HG03460 (cell line): ENCODE results near the gene SNX18.
A peak's percentile ranks its signal among the peaks of the same experiment; 100 is the strongest.
"Not testable (repeated sequence)": the region's sequence is repeated elsewhere in the genome, so short reads cannot be mapped to it uniquely, and the experiment has no call there.

Experiments used
- ATAC-seq: cut with Tn5 transposase; IDR thresholded peaks from one replicate; pipeline ENCODE4 v1.9.1; 2021; ENCODE audit not compliant: unreplicated experiment

SNX18 gene, protein sequence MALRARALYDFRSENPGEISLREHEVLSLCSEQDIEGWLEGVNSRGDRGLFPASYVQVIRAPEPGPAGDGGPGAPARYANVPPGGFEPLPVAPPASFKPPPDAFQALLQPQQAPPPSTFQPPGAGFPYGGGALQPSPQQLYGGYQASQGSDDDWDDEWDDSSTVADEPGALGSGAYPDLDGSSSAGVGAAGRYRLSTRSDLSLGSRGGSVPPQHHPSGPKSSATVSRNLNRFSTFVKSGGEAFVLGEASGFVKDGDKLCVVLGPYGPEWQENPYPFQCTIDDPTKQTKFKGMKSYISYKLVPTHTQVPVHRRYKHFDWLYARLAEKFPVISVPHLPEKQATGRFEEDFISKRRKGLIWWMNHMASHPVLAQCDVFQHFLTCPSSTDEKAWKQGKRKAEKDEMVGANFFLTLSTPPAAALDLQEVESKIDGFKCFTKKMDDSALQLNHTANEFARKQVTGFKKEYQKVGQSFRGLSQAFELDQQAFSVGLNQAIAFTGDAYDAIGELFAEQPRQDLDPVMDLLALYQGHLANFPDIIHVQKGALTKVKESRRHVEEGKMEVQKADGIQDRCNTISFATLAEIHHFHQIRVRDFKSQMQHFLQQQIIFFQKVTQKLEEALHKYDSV

GRCh38 chr5:54517512-54518145 lies at the start of gene SNX18:
TSS of gene SNX18 (plus strand) at chr5:54517759. CDS start at chr5:54517953, 194 bp downstream.
- ATAC-seq, result peak; percentile 95

DNA sequence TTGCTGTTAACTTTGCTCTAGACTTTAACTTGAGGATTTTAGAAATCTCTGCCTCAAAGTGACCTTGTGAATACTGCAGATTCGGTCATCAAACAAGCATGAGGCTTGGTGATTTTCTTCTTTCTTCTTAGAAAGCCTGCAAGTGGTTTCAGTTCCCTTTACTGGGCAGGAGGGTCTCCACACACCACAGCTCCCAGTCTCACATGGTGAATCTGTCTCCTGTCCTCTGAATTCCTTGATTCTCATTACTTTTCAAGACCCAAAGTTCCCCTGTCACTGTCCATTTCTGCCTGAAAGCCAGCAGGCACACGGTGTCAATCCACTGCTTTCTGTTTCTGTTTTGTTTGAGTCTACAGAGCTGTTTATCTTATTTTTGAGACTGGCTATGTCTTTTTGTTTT lies 47.9 kb upstream of the SNX18 start:
- ATAC-seq, result no peak

GRCh38 chr5:54470128-54470527 lies 47.4 kb upstream of the SNX18 start:
- ATAC-seq, result no peak

DNA sequence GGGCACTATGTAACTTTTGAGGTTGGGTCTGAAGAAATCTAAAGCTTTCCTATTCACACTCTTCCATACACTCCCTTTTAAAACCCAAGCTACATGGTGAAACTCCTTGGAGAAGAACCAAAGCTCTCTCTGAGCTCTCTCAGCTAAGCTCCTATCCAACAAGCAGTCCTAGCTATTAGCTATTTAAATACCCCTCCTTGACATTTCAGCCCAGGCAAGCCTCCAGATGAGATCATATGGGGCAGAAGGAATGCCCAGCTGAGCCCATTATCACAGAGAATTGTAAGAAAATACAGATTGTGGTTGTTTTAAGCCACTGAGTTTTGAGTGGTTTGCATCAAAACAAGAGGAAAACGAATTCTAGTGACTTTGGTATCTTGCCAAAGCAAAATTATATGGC lies 46.9 kb upstream of the SNX18 start:
- no peak for ATAC-seq

- no peak for ATAC-seq
Measured at GRCh38 chr5:54471398-54471797, 46.2 kb upstream of the SNX18 start.

GRCh38 chr5:54476682-54477081 lies 40.9 kb upstream of the SNX18 start:
- ATAC-seq, result no peak

GRCh38 chr5:54477941-54478478 lies 39.5 kb upstream of the SNX18 start:
- ATAC-seq, result no peak

DNA sequence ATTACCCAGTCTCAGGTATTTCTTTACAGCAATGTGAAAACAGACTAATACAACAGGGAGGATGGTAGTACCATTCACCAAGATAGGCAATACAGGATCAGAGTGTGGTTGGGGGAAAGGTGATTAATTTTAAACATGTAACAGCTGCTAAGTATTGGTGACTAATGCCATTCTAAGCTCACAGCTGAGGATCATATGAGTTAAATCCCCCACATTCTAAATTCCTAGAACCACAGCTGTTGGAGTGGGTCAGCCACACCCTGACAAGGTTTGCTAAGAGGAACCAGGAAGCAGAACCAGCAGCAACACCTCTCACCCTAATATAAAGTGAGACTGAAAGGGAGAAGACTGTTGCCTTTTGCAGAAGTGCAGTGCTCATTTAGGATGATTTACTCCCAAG lies 37.3 kb upstream of the SNX18 start:
- ATAC-seq, result no peak

DNA sequence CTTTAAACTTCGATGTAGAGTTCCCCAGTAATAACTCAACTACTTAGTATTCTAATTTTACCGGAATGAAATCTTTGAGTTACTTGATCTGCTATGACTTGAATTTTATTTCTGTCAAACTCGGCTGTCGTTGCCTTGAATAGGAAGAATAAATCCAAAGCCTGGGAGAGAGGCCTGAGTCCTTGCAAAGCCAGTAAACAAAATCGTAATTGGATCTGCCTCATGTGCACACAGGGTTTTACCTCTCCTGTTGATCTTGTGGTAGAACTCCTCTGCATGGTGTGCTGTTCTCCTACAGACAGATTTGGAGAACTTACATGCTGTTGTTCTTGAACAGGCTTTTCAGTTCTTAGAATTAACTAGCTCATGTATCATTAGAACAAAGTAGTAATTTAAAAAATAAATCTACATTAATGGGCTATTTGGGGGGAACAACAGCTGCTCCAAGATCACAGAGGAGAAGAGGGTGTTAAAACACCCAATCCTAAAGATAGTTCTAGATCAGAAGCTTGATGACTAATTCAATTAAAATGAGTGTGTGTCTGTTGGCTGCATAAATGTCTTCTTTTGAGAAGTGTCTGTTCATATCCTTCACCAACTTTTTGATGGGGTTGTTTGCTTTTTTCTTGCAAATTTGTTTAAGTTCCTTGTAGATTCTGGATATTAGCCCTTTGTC lies 33.2 kb upstream of the SNX18 start:
- no peak for ATAC-seq

DNA sequence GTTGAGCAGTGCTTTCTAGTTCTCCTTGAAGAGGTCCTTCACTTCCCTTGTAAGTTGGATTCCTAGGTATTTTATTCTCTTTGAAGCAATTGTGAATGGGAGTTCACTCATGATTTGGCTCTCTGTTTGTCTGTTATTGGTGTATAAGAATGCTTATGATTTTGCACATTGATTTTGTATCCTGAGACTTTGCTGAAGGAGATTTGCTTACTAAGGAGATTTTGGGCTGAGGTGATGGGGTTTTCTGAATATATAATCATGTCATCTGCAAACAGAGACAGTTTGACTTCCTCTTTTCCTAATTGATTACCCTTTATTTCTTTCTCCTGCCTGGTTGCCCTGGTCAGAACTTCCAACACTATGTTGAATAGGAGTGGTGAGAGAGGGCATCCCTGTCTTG lies 31.9 kb upstream of the SNX18 start:
- ATAC-seq, result not testable (repeated sequence)

DNA sequence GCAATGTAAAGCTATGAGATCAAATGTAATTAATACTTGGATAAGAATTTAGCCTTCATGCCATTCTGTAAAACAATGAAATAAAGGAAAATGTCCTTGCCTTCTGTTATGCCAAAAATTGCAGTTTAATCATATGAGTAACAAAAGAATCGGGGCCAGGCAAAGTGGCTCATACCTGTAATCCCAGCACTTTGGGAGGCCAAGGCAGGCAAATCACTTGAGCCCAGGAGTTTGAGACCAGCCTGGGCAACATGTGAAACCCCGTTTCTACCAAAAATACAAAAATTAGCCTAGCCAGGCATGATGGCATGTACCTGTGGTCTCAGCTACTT lies 27.9 kb upstream of the SNX18 start:
- not testable (repeated sequence) for ATAC-seq

GRCh38 chr5:54491326-54491725 lies 26.2 kb upstream of the SNX18 start:
- ATAC-seq, result no peak

DNA sequence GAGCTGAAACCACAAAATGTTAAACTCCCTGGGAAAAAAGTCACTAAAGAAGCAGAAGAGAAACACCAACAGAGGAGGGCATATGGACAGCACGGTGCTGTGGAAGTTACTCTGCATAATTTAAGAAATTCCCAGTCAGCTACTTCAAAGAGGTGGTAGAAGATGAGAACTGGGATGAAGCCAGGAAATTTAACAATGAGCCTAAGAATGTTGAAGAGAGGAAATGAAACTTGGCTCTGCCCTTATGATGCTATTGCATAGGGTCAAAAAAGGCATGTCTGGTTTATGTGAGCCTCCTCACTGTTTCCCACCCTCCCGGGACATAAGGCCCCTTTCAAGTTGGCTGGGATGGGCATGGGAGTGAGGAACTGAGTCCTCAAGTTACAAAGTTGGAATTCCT lies 25.4 kb upstream of the SNX18 start:
- no peak for ATAC-seq

GRCh38 chr5:54495027-54495426 lies 22.5 kb upstream of the SNX18 start:
- no peak for ATAC-seq

DNA sequence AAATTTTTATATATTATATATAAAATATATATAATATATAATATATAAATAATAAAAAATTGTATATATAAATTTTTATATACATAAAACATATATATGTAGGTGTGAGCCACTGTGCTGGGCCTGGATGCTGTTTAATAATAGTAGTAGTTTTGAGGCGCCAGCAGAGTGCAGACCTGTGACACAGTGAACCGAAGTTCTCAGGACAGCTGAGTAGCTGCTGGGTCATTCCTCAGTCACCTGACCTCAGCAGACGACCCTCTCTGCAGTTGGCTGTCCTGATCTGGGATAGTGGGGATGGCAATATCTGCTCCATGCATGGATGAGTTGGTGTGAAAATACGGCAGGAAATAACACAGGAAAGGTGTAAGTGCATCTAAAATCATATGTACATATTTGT lies 3.3 kb upstream of the SNX18 start:
- ATAC-seq, result no peak

GRCh38 chr5:54514841-54515432 lies 2.6 kb upstream of the SNX18 start:
- ATAC-seq, result no peak

DNA sequence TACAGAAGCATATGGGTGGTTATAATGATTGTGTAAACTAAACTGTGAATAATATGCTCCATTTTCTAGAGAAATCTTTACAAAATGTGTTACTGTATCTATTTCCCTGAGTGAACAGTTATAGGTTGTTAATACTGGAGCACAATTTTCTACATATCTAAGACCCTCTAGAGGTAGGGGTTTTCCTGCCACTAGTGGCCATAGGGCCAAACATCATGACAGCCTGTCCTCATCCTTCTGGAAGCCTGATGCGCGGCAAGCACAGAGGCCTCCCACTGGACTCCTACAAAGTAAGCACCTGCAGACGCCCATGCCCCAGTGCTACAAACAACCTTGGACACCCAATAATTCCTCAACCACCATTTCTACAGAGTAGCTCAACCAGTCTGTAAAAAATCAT lies 1.9 kb upstream of the SNX18 start:
- no peak for ATAC-seq

DNA sequence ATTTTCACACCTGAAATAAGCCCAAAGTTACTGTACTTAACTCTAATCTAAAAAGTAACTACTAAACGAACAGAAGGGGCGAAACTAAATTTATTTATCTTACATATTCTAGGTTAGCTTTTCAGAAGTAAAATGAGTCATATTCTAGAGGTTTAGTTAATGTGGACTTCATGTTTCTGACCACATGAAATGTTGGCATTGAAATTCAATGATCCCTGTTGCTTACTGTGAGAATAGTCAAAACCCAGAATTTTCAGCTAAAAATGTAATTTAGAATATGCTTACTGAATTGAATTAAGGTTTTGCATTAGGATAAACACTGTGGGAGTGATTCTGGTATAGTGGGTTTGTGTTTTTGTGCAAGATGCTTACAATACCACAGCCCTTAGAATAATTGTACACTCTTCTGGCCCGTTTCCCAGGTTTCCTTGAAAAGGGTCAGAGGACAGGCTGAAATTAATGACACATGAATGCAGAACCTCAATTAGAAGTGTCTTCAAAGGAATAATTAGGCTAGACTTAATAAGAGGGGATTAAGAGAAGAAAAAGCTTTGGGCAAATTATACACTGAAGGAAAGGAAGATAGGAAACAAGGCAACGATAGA lies 1.4 kb upstream of the SNX18 start:
- ATAC-seq, result no peak

DNA sequence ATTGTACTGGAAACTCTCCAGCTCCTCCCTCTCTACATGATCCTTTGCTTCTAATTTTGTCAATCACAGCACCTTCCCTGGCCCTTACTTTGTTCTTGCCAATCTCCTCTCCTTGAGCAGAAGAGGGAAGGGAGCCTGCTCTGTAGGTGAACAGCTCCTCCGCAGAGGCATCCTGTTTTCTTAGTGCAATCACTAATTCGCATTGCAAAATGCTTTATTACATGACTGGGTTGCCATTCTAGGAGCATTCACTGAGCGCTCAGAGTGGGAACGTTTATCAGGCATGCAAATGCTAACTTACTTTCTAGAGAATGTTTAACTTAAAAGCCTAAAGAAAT lies 416 bp upstream of the SNX18 start:
- ATAC-seq, result peak; percentile 2

DNA sequence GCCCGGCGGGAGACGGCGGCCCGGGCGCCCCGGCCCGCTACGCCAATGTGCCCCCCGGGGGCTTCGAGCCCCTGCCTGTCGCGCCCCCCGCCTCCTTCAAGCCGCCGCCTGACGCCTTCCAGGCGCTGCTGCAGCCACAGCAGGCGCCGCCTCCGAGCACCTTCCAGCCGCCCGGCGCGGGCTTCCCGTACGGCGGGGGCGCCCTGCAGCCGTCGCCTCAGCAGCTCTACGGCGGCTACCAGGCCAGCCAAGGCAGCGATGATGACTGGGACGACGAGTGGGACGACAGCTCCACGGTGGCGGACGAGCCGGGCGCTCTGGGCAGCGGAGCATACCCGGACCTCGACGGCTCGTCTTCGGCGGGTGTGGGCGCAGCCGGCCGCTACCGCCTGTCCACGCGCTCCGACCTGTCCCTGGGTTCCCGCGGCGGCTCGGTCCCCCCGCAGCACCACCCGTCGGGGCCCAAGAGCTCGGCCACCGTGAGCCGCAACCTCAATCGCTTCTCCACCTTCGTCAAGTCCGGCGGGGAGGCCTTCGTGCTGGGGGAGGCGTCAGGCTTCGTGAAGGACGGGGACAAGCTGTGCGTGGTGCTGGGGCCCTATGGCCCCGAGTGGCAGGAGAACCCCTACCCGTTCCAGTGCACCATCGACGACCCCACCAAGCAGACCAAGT lies 723 bp downstream of the SNX18 start:
- ATAC-seq, result peak; percentile 25
